OCI-LY1 (cell line): ENCODE data around the gene CPN2.

Experiments used
- EZH2 ChIP-seq: fragments of 200-600 bp; sonication (generic), shearing (Covaris generic); IDR thresholded peaks from 2 replicates; pipeline ENCODE4 v1.8.0; 2017; ENCODE audit warnings: borderline replicate concordance, mixed run types, mild to moderate bottlenecking, antibody characterized with exemption, low read length, moderate library complexity, mixed read lengths
- TF ChIP-seq, protein P1 (sequence below): fragments of 200-600 bp; sonication (generic), shearing (Covaris generic); IDR thresholded peaks from 2 replicates; pipeline ENCODE4 v1.5.1; 2017; ENCODE audit warnings: mild to moderate bottlenecking, antibody characterized with exemption, low read length, moderate library complexity, mixed read lengths

- TF ChIP-seq, protein P1, sequence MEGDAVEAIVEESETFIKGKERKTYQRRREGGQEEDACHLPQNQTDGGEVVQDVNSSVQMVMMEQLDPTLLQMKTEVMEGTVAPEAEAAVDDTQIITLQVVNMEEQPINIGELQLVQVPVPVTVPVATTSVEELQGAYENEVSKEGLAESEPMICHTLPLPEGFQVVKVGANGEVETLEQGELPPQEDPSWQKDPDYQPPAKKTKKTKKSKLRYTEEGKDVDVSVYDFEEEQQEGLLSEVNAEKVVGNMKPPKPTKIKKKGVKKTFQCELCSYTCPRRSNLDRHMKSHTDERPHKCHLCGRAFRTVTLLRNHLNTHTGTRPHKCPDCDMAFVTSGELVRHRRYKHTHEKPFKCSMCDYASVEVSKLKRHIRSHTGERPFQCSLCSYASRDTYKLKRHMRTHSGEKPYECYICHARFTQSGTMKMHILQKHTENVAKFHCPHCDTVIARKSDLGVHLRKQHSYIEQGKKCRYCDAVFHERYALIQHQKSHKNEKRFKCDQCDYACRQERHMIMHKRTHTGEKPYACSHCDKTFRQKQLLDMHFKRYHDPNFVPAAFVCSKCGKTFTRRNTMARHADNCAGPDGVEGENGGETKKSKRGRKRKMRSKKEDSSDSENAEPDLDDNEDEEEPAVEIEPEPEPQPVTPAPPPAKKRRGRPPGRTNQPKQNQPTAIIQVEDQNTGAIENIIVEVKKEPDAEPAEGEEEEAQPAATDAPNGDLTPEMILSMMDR = no peak
- TF ChIP-seq EZH2 = no peak
These were observed 38.3 kb downstream of the CPN2 start for GRCh38 chr3:194312743-194313281.
